HG03135 (cell line): ENCODE measurements around the gene PATJ.
"Not testable (repeated sequence)": the region's sequence is repeated elsewhere in the genome, so short reads cannot be mapped to it uniquely, and the experiment has no call there.

Source experiments
- ATAC-seq: cut with Tn5 transposase; IDR thresholded peaks from one replicate; pipeline ENCODE4 v1.9.1; 2021; ENCODE audit warnings: mild to moderate bottlenecking, moderate library complexity; ENCODE audit not compliant: unreplicated experiment

Gene PATJ

GRCh38 chr1:61746813-61747212 lies 4.5 kb downstream of the PATJ start:
- no peak for ATAC-seq

DNA sequence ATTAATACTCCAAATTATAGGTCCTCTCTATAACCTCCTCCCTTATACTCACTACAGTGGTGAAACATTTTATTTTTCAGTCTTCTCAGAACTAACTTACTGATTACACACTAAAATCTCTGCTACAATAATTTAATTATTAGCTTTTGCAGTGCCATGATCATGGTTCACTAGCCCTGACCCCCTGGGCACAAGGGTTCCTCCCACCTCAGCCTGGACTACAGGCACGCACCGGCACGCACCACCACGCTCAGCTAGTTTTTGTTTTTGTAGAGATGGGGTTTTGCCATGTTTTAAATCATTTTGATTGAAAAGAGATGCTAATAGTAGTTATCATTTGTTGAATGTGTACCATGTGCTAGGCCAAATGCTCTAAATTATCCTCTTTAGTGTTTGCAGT lies 6.3 kb downstream of the PATJ start:
- ATAC-seq = no peak

DNA sequence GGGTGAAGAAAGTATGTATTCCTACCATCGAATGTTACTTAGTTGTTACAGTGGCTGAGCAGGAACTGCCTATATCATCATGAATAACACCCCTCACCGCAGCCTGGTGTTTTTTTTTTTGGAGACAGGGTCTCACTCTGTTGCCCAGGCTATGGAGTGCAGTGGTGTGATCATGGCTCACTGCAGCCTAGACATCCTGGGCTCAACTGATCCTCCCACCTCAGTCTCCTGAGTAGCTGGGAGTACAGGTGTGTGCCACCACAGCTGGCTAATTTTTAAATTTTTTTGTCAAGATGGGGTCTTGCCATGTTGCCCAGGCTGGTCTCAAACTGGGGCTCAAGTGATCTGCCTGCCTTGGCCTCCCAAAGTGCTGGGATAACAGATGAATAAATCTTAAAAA lies 7.3 kb downstream of the PATJ start:
- no peak for ATAC-seq

DNA sequence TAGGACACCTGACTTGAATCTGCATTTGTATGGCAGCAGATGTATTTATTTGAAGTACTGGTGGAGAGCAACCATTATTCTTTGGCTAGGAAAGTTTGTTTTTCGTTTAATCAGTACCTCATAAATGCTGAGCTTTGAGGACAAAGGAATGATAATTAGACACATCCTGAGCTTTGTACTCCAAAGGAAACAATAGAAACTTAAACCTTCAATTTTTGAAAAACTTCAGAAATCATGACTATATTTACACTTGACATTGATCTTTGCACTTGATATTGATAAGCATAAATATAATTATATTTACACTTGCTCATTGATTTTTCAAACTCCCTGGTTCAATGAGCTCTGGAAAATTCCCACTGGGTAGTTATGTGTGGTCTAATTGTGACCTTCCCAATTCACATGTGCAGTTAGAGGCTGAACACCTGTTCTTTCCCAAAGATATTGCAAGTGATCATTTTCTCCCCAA lies 10.7 kb downstream of the PATJ start:
- ATAC-seq = no peak

GRCh38 chr1:61753998-61754508 lies 11.8 kb downstream of the PATJ start:
- ATAC-seq = no peak

DNA sequence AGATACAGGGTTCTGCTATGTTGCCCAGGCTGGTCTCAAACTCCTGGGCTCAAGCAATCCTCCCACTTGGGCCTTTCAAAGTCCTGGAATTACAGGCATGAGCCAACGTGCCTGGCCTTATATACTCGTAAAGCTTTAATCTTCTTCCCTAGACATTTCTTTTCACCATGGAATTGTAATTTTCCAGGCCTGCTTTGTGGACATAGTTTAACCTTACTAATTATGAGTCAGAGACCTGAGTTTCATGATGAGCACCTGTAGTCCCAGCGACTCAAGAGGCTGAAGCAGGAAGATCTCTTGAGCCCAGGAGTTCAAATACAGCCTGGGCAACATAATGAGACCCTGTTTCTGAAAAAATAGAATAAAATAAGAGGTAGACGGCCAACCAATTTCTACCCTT lies 12.3 kb downstream of the PATJ start:
- no peak for ATAC-seq

DNA sequence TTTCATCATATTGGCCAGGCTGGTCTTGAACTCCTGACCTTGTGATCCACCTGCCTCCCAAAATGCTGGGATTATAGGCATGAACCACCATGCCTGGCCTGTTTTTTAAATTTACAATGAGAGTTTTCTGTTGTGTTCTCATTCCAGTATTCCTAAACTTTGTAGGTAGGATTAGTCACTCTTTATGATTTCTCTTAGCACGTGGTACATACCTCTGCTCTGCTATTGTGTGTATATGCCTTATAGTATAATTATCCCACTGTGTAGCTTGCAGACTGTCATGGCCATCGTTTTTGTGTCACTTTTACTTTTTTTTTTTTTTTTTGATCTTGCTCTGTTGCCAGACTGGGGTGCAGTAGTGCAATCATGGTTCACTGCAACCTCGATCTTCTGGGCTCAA lies 14.5 kb downstream of the PATJ start:
- ATAC-seq = no peak

- no peak for ATAC-seq
These were observed 15.7 kb downstream of the PATJ start for GRCh38 chr1:61757950-61758349.

- ATAC-seq = no peak
These were observed 27.9 kb downstream of the PATJ start for GRCh38 chr1:61770131-61770530.

DNA sequence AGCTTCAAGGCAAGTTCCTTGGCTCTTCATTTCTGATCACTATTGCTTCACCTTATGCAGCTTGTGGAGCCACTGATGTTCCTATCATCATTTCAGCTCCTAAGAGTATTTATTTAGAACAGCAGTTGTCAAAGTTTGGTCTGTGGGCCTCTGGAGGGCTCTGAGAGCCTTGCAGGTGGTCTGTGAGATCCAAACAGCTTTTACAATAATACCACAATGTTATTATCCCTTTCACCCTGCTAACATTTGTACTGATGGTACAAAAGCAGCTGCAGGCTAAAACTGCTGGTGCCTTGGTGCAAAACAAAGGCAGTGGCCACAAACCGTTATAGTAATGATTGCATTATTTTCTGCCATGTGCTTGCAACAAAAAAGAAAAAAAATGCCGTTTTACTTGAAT lies 33.8 kb downstream of the PATJ start:
- no peak for ATAC-seq

GRCh38 chr1:61779231-61779630 lies 37.0 kb downstream of the PATJ start:
- no peak for ATAC-seq

DNA sequence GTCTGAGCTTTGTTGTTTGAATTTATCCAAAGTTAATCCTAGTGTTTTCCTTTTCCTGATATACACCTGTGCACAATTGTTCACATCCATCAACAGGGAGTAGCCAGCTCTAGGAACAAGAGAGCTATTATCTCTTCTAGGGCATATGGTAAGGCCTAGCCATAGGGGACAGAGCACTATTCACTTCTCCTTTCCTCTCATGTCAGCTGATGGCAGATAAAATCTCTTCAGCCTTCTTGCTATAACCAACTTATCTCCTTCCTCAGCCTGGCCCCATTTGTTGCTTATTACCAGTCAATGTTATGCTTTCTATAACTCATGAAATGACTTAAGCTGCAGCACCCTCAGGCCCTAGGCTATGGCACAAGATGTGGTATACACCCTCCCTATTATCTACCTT lies 38.9 kb downstream of the PATJ start:
- no peak for ATAC-seq

GRCh38 chr1:61782771-61783170 lies 40.5 kb downstream of the PATJ start:
- peak; percentile 96 for ATAC-seq

GRCh38 chr1:61784726-61785125 lies 42.4 kb downstream of the PATJ start:
- ATAC-seq = no peak

DNA sequence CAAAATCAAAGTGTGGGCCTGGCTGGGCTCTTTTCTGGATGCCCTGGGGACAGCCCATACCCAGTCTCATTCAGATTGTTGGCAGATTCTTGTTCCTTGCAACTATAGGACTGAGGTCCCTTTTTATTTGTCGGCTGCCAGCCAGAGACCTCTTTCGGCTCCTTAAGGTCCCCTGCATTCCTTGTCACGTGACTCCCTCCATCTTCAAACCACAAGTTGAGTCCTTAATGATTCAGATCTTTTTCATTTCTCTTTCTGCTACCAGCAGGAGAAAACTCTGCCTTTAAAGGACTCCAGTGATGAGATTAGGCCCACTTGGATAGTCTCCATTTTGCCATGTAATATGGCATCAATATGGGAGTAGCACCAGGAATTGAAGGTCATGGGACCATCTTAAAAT lies 48.6 kb downstream of the PATJ start:
- no peak for ATAC-seq

- ATAC-seq = no peak
These were observed 54.9 kb downstream of the PATJ start for GRCh38 chr1:61797045-61797755.

GRCh38 chr1:61801047-61801446 lies 58.8 kb downstream of the PATJ start:
- ATAC-seq = not testable (repeated sequence)

DNA sequence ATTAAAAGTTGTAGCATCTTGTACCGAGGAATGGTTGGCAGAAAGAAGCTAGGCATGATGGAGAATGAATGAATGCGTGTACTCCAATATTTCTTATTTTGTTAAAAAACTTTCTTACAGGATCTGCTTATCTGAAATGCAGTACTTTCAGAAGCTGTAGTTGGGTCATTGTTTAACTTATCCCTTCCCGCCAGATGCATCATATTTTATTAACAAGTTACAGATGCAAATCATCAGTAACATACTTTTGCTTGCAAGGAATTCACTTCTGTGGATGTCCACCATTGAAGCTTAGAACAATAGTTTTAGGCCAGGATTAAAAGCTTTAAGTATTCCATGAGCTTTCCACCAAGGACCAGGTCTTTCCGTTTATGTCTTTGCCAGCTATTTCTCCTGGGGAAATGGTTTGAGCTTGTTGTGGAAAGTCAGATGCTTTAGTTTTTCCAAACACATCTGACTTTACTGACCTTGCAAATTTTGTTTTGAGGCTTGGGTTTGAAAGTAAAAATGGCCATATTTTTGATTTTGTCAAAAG lies 65.4 kb downstream of the PATJ start:
- no peak for ATAC-seq

DNA sequence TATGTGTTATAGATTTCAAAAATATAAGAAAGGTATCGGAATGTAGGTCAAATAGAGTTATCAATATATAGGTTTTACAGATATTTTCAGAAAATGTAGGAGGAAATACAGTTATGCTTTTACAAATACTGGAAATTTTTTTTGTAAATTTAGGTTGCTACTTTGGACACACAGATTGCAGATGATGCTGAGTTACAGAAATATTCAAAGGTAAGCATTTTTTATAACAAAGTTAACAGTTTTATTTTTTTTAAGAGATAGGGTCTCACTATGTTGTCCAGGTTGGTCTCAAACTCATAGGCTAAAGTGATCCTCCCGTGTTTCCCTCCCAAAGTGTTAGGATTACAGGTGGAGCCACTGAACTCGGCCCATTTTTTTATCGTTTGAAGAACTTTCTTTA lies 66.0 kb downstream of the PATJ start:
- ATAC-seq = no peak

GRCh38 chr1:61808968-61809367 lies 66.7 kb downstream of the PATJ start:
- ATAC-seq = no peak

GRCh38 chr1:61812916-61813315 lies 70.6 kb downstream of the PATJ start:
- no peak for ATAC-seq

- no peak for ATAC-seq
These were observed 73.9 kb downstream of the PATJ start for GRCh38 chr1:61816191-61816590.

DNA sequence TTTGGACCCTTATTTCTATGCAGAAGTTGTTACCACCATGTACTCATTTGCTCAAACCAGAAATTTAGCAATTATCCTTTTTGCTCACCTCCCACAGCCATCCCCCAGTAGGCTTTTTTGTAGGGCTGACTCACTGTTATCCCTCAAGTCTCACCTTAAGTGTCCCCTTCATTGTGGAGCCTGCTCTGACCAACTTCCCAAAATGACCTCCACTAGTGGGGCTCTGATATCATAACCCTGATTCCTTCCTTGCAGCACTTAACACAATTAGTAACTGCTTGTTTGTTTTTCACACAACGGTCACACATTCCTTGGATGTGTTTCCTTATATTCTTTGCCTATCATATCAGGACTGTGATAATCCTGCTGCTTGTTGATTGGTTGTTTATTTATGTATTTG lies 76.7 kb downstream of the PATJ start:
- ATAC-seq = no peak
